Tibial nerve (tissue), 4 donors: ENCODE measurements around the gene LIMD2.

Source experiments
- EP300 ChIP-seq, 2 donors: sonication (generic); formaldehyde crosslinking; IDR thresholded peaks; one replicate each; pipeline ENCODE4 v1.6.1; 2017; ENCODE audit warnings: antibody characterized with exemption in 2 of 2, mild to moderate bottlenecking in 1 of 2
- POLR2A ChIP-seq, 2 donors: fragments of 450-650 bp; IDR thresholded peaks; one replicate each; pipeline ENCODE4 v1.6.1; 2017; ENCODE audit warnings: antibody characterized with exemption in 2 of 2, mild to moderate bottlenecking in 2 of 2, moderate library complexity in 2 of 2
- TF ChIP-seq, protein P1 (sequence below), 5 experiments: fragments of 200-600 bp in 3 of 5; fragments of 450-650 bp in 2 of 5; sonication (generic) in 3 of 5; IDR thresholded peaks; one replicate each; pipeline ENCODE4 v1.5.1; 2016 to 2019; ENCODE audit warnings: antibody characterized with exemption in 5 of 5, mild to moderate bottlenecking in 3 of 5, moderate library complexity in 2 of 5

DNA sequence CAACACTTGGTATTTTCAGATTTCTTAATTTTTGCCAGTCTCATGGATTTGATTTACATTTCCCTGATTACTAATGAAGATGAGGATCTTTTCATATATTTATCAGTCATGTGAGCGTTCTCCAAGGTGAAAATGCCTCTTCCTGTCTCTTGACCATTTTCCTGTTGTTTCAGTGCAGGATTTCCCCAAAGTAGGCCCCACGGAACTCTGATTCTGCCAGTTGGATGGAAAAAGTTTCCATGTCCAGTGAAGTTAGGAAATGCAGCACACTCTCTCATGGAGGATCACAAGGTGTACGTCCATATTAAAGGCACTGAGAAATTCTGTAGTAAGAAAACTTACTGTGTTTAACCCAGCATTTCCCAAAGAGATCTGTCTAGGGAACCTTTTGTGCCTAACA is 16.5 kb upstream of the LIMD2 start:
- TF ChIP-seq EP300 (IDR thresholded peaks at IDR 0.05) (no peak), POLR2A (IDR thresholded peaks at IDR 0.05) (no peak)
- TF ChIP-seq, protein P1, sequence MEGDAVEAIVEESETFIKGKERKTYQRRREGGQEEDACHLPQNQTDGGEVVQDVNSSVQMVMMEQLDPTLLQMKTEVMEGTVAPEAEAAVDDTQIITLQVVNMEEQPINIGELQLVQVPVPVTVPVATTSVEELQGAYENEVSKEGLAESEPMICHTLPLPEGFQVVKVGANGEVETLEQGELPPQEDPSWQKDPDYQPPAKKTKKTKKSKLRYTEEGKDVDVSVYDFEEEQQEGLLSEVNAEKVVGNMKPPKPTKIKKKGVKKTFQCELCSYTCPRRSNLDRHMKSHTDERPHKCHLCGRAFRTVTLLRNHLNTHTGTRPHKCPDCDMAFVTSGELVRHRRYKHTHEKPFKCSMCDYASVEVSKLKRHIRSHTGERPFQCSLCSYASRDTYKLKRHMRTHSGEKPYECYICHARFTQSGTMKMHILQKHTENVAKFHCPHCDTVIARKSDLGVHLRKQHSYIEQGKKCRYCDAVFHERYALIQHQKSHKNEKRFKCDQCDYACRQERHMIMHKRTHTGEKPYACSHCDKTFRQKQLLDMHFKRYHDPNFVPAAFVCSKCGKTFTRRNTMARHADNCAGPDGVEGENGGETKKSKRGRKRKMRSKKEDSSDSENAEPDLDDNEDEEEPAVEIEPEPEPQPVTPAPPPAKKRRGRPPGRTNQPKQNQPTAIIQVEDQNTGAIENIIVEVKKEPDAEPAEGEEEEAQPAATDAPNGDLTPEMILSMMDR (IDR thresholded peaks at IDR 0.05) = no peak
